Thyroid gland (tissue), 4 donors: ENCODE measurements around the gene MED19.

Source experiments
- POLR2A ChIP-seq, 2 donors: fragments of 450-650 bp; IDR thresholded peaks; one replicate each; pipeline ENCODE4 v1.6.1; 2017; ENCODE audit warnings: antibody characterized with exemption in 2 of 2, mild to moderate bottlenecking in 2 of 2, moderate library complexity in 1 of 2
- TF ChIP-seq, protein P1 (sequence below), 6 experiments: fragments of 200-600 bp in 3 of 6; fragments of 450-650 bp in 3 of 6; sonication (generic) in 3 of 6; IDR thresholded peaks; one replicate each; pipeline ENCODE4 v1.5.1; 2016 to 2019; ENCODE audit warnings: antibody characterized with exemption in 6 of 6, mild to moderate bottlenecking in 2 of 6, inconsistent platforms in 1 of 6, moderate library complexity in 1 of 6

DNA sequence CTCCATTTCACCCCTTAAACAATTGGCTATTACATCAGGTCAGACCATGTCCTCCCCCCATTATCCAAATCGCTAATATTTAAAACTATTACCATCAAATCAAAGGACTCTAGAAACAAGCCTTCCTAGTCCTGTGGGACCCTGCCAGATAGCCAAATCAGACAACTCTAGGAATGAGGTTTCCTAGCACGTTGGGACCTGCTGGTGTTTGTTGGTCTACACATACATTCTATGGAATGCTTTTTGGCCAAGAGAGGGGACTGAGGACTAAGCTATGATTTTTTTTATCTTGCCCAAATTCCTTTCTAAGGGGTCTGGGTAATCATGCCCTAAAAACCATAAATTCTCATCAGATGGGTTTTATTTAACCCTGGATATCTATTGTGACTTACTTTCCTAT, 15.2 kb upstream of the MED19 start:
- TF ChIP-seq, protein P1, sequence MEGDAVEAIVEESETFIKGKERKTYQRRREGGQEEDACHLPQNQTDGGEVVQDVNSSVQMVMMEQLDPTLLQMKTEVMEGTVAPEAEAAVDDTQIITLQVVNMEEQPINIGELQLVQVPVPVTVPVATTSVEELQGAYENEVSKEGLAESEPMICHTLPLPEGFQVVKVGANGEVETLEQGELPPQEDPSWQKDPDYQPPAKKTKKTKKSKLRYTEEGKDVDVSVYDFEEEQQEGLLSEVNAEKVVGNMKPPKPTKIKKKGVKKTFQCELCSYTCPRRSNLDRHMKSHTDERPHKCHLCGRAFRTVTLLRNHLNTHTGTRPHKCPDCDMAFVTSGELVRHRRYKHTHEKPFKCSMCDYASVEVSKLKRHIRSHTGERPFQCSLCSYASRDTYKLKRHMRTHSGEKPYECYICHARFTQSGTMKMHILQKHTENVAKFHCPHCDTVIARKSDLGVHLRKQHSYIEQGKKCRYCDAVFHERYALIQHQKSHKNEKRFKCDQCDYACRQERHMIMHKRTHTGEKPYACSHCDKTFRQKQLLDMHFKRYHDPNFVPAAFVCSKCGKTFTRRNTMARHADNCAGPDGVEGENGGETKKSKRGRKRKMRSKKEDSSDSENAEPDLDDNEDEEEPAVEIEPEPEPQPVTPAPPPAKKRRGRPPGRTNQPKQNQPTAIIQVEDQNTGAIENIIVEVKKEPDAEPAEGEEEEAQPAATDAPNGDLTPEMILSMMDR (IDR thresholded peaks at IDR 0.05), result no peak
- TF ChIP-seq POLR2A (IDR thresholded peaks at IDR 0.05), result no peak
